H1 (cell line): ENCODE data around the gene TNRC6B. TPM values are rescaled to one million over a fixed set of nuclear protein-coding genes. Genes with fewer than 3 reads are reported as not detected.

ENCODE experiments used
- CTCF ChIA-PET: fragments of 300-600 bp; sonication (Branson Sonifier 250); formaldehyde crosslinking; loops from one replicate; lab custom pipeline; 2021; ENCODE audit not compliant: partially characterized antibody; lab: Charles Lee
- POLR2A ChIA-PET: fragments of 300-600 bp; sonication (Branson Sonifier 250); formaldehyde crosslinking; loops from one replicate; lab custom pipeline; 2021; ENCODE audit warnings: inconsistent platforms; ENCODE audit not compliant: partially characterized antibody; lab: Charles Lee
- DNase-seq, 2 experiments: peaks; one replicate each; pipeline versions ENCODE4 v3.0.0 to v3.0.0-alpha.2; 2010 to 2022; ENCODE audit warnings: low spot score in 2 of 2, low read depth in 1 of 2, mixed read lengths in 1 of 2
- FAIRE-seq: peaks from 2 replicates; lab custom pipeline; 2011; peaks lifted over from hg19 to GRCh38; lab: Jason Lieb, UNC
- H2AFZ ChIP-seq: 2 replicates; pipeline ENCODE4 v1.8.1; 2012; ENCODE audit warnings: low read length, inconsistent platforms
- H2AK5ac ChIP-seq: 2 replicates; pipeline ENCODE4 v1.6.1; 2013; ENCODE audit warnings: low read depth, low read length
- H2BK120ac ChIP-seq: replicated peaks from 2 replicates; pipeline ENCODE3; 2013; ENCODE audit warnings: low read depth, low read length, inconsistent platforms
- H2BK12ac ChIP-seq: 2 replicates; pipeline ENCODE4 v1.6.1; 2013; ENCODE audit warnings: low read depth, low read length
- H2BK15ac ChIP-seq: 2 replicates; pipeline ENCODE4 v1.6.1; 2013; ENCODE audit warnings: low read length
- H2BK20ac ChIP-seq: 2 replicates; pipeline ENCODE4 v1.6.1; 2013; ENCODE audit warnings: low read length
- H2BK5ac ChIP-seq: 2 replicates; pipeline ENCODE4 v1.6.1; 2013; ENCODE audit warnings: low read depth, low read length
- H3K14ac ChIP-seq: 2 replicates; pipeline ENCODE4 v1.6.1; 2013; ENCODE audit warnings: inconsistent platforms; ENCODE audit not compliant: insufficient read length
- H3K18ac ChIP-seq: 2 replicates; pipeline ENCODE4 v1.6.1; 2013; ENCODE audit warnings: low read length; ENCODE audit errors: extremely low read depth
- H3K23ac ChIP-seq: 2 replicates; pipeline ENCODE4 v1.6.1; 2013; ENCODE audit warnings: inconsistent platforms; ENCODE audit not compliant: insufficient read length
- H3K23me2 ChIP-seq: 2 replicates; pipeline ENCODE4 v1.6.1; 2013; ENCODE audit warnings: low read depth, low read length
- H3K27ac ChIP-seq: 2 replicates; pipeline ENCODE4 v1.6.1; 2011; ENCODE audit warnings: low read depth, low read length, inconsistent platforms
- H3K27me3 ChIP-seq, 4 experiments: replicated peaks in 1 of 4; 1 replicate in 1 of 4; 2 replicates in 3 of 4; pipeline versions ENCODE4 v1.6.1 to v1.8.1; 2011 to 2013; ENCODE audit warnings: low read length in 3 of 4, mild to moderate bottlenecking in 3 of 4, inconsistent platforms in 2 of 4, mixed read lengths in 2 of 4, moderate library complexity in 1 of 4; ENCODE audit not compliant: control insufficient read depth in 3 of 4, insufficient read depth in 3 of 4; ENCODE audit errors: extremely low read depth in 1 of 4
- H3K36me3 ChIP-seq, 4 experiments: 2 replicates each; pipeline versions ENCODE4 v1.6.1 to v1.8.1; 2011 to 2013; ENCODE audit warnings: mild to moderate bottlenecking in 4 of 4, low read length in 3 of 4, moderate library complexity in 2 of 4, control low read depth in 1 of 4, inconsistent platforms in 1 of 4; ENCODE audit not compliant: insufficient read depth in 4 of 4, control insufficient read depth in 2 of 4
- H3K4ac ChIP-seq: replicated peaks from 2 replicates; pipeline ENCODE3; 2013; ENCODE audit warnings: low read length, low read depth, mixed read lengths, inconsistent platforms; ENCODE audit not compliant: insufficient read length
- H3K4me1 ChIP-seq, 4 experiments: replicated peaks in 1 of 4; 1 replicate in 1 of 4; 2 replicates in 3 of 4; pipeline versions ENCODE4 v1.6.1 to v1.8.1; 2011 to 2013; ENCODE audit warnings: low read length in 3 of 4, inconsistent platforms in 2 of 4, mixed read lengths in 1 of 4; ENCODE audit not compliant: insufficient read depth in 4 of 4, control insufficient read depth in 3 of 4
- H3K4me2 ChIP-seq, 2 experiments: 2 replicates each; pipeline versions ENCODE4 v1.6.1 to v1.8.1; 2011 to 2013; ENCODE audit warnings: low read depth in 2 of 2, low read length in 2 of 2, control low read depth in 1 of 2, inconsistent platforms in 1 of 2, mild to moderate bottlenecking in 1 of 2; ENCODE audit not compliant: insufficient read depth in 1 of 2
- H3K4me3 ChIP-seq, 4 experiments: fragments of 200-600, 300-600 bp in 1 of 4; sonication (generic), shearing (Covaris generic), sonication (Bioruptor Twin) in 1 of 4; 2 replicates each; pipeline versions ENCODE4 v1.5.1 to v1.8.1; 2011 to 2016; ENCODE audit warnings: low read length in 4 of 4, low read depth in 3 of 4, control low read depth in 2 of 4, inconsistent platforms in 2 of 4, mild to moderate bottlenecking in 2 of 4, mixed read lengths in 1 of 4, moderate library complexity in 1 of 4; ENCODE audit not compliant: insufficient read depth in 2 of 4; ENCODE audit errors: extremely low read depth in 1 of 4
- H3K56ac ChIP-seq: replicated peaks from 2 replicates; pipeline ENCODE3; 2013; ENCODE audit warnings: low read depth, mild to moderate bottlenecking, mixed read lengths, low read length, inconsistent platforms; ENCODE audit not compliant: insufficient read length
- H3K79me1 ChIP-seq: 2 replicates; pipeline ENCODE4 v1.6.1; 2013; ENCODE audit warnings: low read depth, low read length, control low read depth
- H3K79me2 ChIP-seq, 2 experiments: 2 replicates each; pipeline versions ENCODE4 v1.6.1 to v1.8.1; 2012 to 2013; ENCODE audit warnings: low read length in 2 of 2, mild to moderate bottlenecking in 2 of 2, inconsistent platforms in 1 of 2; ENCODE audit not compliant: insufficient read depth in 2 of 2, control insufficient read depth in 1 of 2
- H3K9ac ChIP-seq, 4 experiments: replicated peaks in 1 of 4; 1 replicate in 1 of 4; 2 replicates in 3 of 4; pipeline versions ENCODE4 v1.6.1 to v1.8.1; 2011 to 2013; ENCODE audit warnings: low read depth in 3 of 4, low read length in 3 of 4, control low read depth in 2 of 4, mild to moderate bottlenecking in 2 of 4, moderate library complexity in 2 of 4, inconsistent platforms in 1 of 4; ENCODE audit errors: extremely low read depth in 1 of 4
- H3K9me3 ChIP-seq, 2 experiments: 2 replicates each; pipeline versions ENCODE4 v1.6.1 to v1.8.1; 2012 to 2013; ENCODE audit warnings: mild to moderate bottlenecking in 2 of 2, moderate library complexity in 2 of 2, control low read depth in 1 of 2, inconsistent platforms in 1 of 2, low read depth in 1 of 2, low read length in 1 of 2, mixed read lengths in 1 of 2; ENCODE audit not compliant: insufficient read depth in 2 of 2
- H4K20me1 ChIP-seq, 2 experiments: replicated peaks in 1 of 2; 2 replicates each; pipeline versions ENCODE3 to v1.8.1; 2011 to 2013; ENCODE audit warnings: inconsistent platforms in 2 of 2, low read length in 2 of 2, mild to moderate bottlenecking in 1 of 2; ENCODE audit not compliant: insufficient read depth in 2 of 2, control insufficient read depth in 1 of 2
- H4K5ac ChIP-seq: 2 replicates; pipeline ENCODE4 v1.6.1; 2013; ENCODE audit warnings: low read length, low read depth, mixed read lengths, inconsistent platforms; ENCODE audit not compliant: insufficient read length
- H4K8ac ChIP-seq: 2 replicates; pipeline ENCODE4 v1.8.0; 2013; ENCODE audit warnings: mild to moderate bottlenecking, moderate library complexity, low read length, inconsistent platforms; ENCODE audit not compliant: insufficient read depth; ENCODE audit errors: extremely low read depth
- H4K91ac ChIP-seq: replicated peaks from 2 replicates; pipeline ENCODE3; 2013; ENCODE audit warnings: low read length, mixed read lengths, inconsistent platforms; ENCODE audit not compliant: insufficient read length
- ATF3 ChIP-seq: IDR thresholded peaks from 2 replicates; pipeline ENCODE4 v1.6.1; 2011; ENCODE audit warnings: low read depth, mild to moderate bottlenecking, low read length; ENCODE audit not compliant: insufficient read depth
- CHD1 ChIP-seq: IDR thresholded peaks from 2 replicates; pipeline ENCODE4 v1.6.1; 2012; ENCODE audit warnings: low read depth, low read length, improper control_type of control experiment
- FOSL1 ChIP-seq: IDR thresholded peaks from 2 replicates; pipeline ENCODE4 v1.6.1; 2011; ENCODE audit warnings: mild to moderate bottlenecking, low read depth, low read length, moderate library complexity; ENCODE audit not compliant: insufficient read depth
- JUND ChIP-seq: IDR thresholded peaks from 2 replicates; pipeline ENCODE4 v1.6.1; 2011; ENCODE audit warnings: mild to moderate bottlenecking, improper control_type of control experiment, low read length
- KDM5A ChIP-seq: fragments of 200-600 bp; IDR thresholded peaks from 2 replicates; pipeline ENCODE4 v1.7.1; 2012; ENCODE audit warnings: mild to moderate bottlenecking, low read length, inconsistent platforms, mixed read lengths
- MAFK ChIP-seq: IDR thresholded peaks from 2 replicates; pipeline ENCODE4 v1.6.1; 2012; ENCODE audit warnings: low read depth, mild to moderate bottlenecking, improper control_type of control experiment, low read length
- NRF1 ChIP-seq: IDR thresholded peaks from 2 replicates; pipeline ENCODE4 v1.6.1; 2011; ENCODE audit warnings: mild to moderate bottlenecking, low read depth, low read length, improper control_type of control experiment
- POLR2AphosphoS5 ChIP-seq: IDR thresholded peaks from 2 replicates; pipeline ENCODE4 v1.6.1; 2011; ENCODE audit warnings: low read depth, low read length
- POU5F1 ChIP-seq: IDR thresholded peaks from 2 replicates; pipeline ENCODE4 v1.6.1; 2011; ENCODE audit warnings: low read depth, mild to moderate bottlenecking, low read length, moderate library complexity
- SIN3A ChIP-seq, 2 experiments: IDR thresholded peaks in 1 of 2; conservative IDR thresholded peaks in 1 of 2; 2 replicates each; pipeline ENCODE4 v1.6.1; 2011 to 2012; ENCODE audit warnings: low read length in 2 of 2, improper control_type of control experiment in 1 of 2, low read depth in 1 of 2, mild to moderate bottlenecking in 1 of 2
- SP2 ChIP-seq: IDR thresholded peaks from 2 replicates; pipeline ENCODE4 v1.6.1; 2012; ENCODE audit warnings: mild to moderate bottlenecking, low read length, inconsistent platforms
- SUZ12 ChIP-seq: fragments of 200-600 bp; sonication (generic); IDR thresholded peaks from 2 replicates; pipeline ENCODE4 v1.6.1; 2012; ENCODE audit warnings: mild to moderate bottlenecking, inconsistent platforms, low read length, moderate library complexity, mixed read lengths
- TAF7 ChIP-seq: optimal IDR thresholded peaks from 2 replicates; pipeline ENCODE3; 2011; ENCODE audit warnings: low read depth, mild to moderate bottlenecking, inconsistent platforms, low read length, moderate library complexity, borderline replicate concordance
- TEAD4 ChIP-seq: IDR thresholded peaks from 2 replicates; pipeline ENCODE4 v1.6.1; 2012; ENCODE audit warnings: low read depth, low read length, inconsistent platforms, mixed read lengths
- WGBS, 2 experiments: shearing (Covaris generic) in 1 of 2; methylation state at CpG; one replicate each; pipeline versions ENCODE4 v1.1.6 to v1.1.7; 2013 to 2015; ENCODE audit warnings: low lambda C conversion rate in 2 of 2, mixed read lengths in 2 of 2, inconsistent platforms in 1 of 2, low coverage in 1 of 2, missing lambda C conversion rate in 1 of 2; ENCODE audit not compliant: insufficient replicate concordance in 2 of 2, insufficient coverage in 1 of 2, insufficient read length in 1 of 2; ENCODE audit errors: extremely low coverage in 1 of 2, missing lambda C conversion rate in 1 of 2; 5-methylcytosine and 5-hydroxymethylcytosine counted together
- polyA plus RNA-seq, 7 experiments: library from polyadenylated mRNA; depleted of rRNA in 3 of 7; stranded (reverse) in 5 of 7; unstranded in 2 of 7; fragments of >200 nt in 5 of 7; fragments of 200-250 nt in 2 of 7; gene quantifications; 1 replicate in 5 of 7; 2 replicates in 1 of 7; 4 replicates in 1 of 7; pipeline versions ENCODE4 v1.2.1 to v1.2.3, GENCODE V29; 2011 to 2013; ENCODE audit warnings: missing spikeins in 2 of 7, mixed read lengths in 2 of 7
- total RNA-seq: library from RNA; stranded (reverse); fragmentation: NEBNext Ultra II Directional; extraction: Animal tissue kit (Norgen Biotek cat#: 25700); gene quantifications from 2 replicates; pipeline ENCODE4 v1.2.1, GENCODE V29; 2021

The TNRC6B gene
- total and polyA plus RNA-seq, 2 of the 8 experiments (the other 6 are each of a cell fraction or from before 2014, with no cell fraction given) = 12.5 to 48.9 TPM

DNA sequence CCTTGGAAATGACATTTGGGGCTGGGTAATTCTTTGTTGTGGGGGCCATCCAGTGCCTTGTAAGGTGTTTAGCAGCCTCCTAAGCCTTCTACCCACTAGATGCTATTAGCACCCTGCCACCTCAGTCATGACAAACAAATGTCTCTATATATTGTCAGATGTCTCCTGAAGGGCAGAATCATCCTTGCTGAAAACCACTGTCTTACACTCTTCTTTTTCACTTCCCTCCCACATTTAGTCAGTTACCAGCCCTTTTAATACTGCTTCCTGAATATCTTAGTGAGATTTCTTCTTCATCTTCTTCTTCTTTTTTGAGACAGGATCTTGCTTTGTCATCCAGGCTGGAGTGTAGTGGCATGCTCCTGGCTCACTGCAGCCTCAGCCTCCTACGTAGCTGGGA is 33.1 kb downstream of the TNRC6B start:
- ChIA-PET POLR2A (interaction anchor here (1.9 to 6.9 kb wide), 4 partner anchors 9 to 34 kb away, joined by 5 to 33 read pairs (median 6); partner anchors contain the start of gene TNRC6B), CTCF (interaction anchor here (1.0 to 1.3 kb wide), 2 partner anchors 14 to 17 kb away, joined by 3 to 4 read pairs; no protein-coding TSS in a partner anchor)
- H2AFZ ChIP-seq = no peak overlapping the region
- no peak overlapping the region for H2BK15ac ChIP-seq
- no peak overlapping the region for H3K4ac ChIP-seq
- H2AK5ac ChIP-seq = no peak overlapping the region
- no peak for DNase-seq
- H3K4me2 ChIP-seq = no peak overlapping the region; a peak in 1 of 4 replicates
- H4K5ac ChIP-seq = no peak overlapping the region
- no peak for FAIRE-seq
- peaks cover 26 to 87% of the 10 kb centered on the region in 2 experiments for H3K79me2 ChIP-seq
- H3K23me2 ChIP-seq = no peaks in the 10 kb centered on the region
- H3K9ac ChIP-seq = no peak overlapping the region
- H3K4me3 ChIP-seq = peak overlapping the region in 1 of 4 experiments; percentile 10; a peak in 1 of 8 replicates
- H2BK12ac ChIP-seq = no peak overlapping the region; the same call in 1 of the 2 replicates
- H2BK120ac ChIP-seq = no peak overlapping the region
- no peak overlapping the region for H3K27ac ChIP-seq
- no peak overlapping the region for H3K18ac ChIP-seq
- peaks cover 14 to 35% (median 30%) of the 10 kb centered on the region in 4 experiments for H3K4me1 ChIP-seq
- no peak overlapping the region for H4K8ac ChIP-seq
- H2BK5ac ChIP-seq = no peak overlapping the region
- H3K9me3 ChIP-seq = no peaks in the 10 kb centered on the region
- no peak overlapping the region for H3K56ac ChIP-seq
- H3K14ac ChIP-seq = no peak overlapping the region
- H3K27me3 ChIP-seq = no peaks in the 10 kb centered on the region
- H4K91ac ChIP-seq = no peak overlapping the region
- peaks cover 7 to 10% of the 10 kb centered on the region in 2 experiments for H4K20me1 ChIP-seq
- H3K23ac ChIP-seq = no peak overlapping the region
- H2BK20ac ChIP-seq = no peak overlapping the region
- no peaks in the 10 kb centered on the region for H3K36me3 ChIP-seq
- peaks cover 12% of the 10 kb centered on the region; the same call in 1 of the 2 replicates for H3K79me1 ChIP-seq
- 90% methylated on average over 1 of the region's 1 CpG; no CpG with 5 or more reads in 1 of the 2 experiments for WGBS, 2 experiments
- TF ChIP-seq NRF1 (no peak), JUND (no peak), TAF7 (no peak), FOSL1 (no peak), TEAD4 (no peak), SP2 (no peak), CHD1 (no peak), SUZ12 (no peak), MAFK (no peak), POLR2AphosphoS5 (no peak), KDM5A (no peak), ATF3 (no peak), POU5F1 (no peak), SIN3A (conservative IDR thresholded peaks at IDR 0.05 in 1 of 2, IDR thresholded peaks at IDR 0.05 in 1 of 2; ENCODE audit: low read depth in 1 of 2, low read length in 2 of 2) (no peak)
